Stomach (tissue), 9 donors: ENCODE results near the gene APCDD1L. TPM values are rescaled to one million over a fixed set of nuclear protein-coding genes. Genes with fewer than 3 reads are reported as not detected.

Experiments used
- DNase-seq, 2 donors: peaks; one replicate each; pipeline versions ENCODE4 v3.0.0 to v3.0.0-alpha.2; 2013 to 2019
- H3K27ac ChIP-seq, 5 donors: fragments of 200-600 bp in 4 of 5; sonication (generic) in 4 of 5; one replicate each; pipeline ENCODE4 v1.5.1; 2013 to 2019; ENCODE audit warnings: mild to moderate bottlenecking in 1 of 5, moderate library complexity in 1 of 5
- H3K27me3 ChIP-seq, 3 donors: fragments of 200-600 bp; sonication (generic); one replicate each; pipeline ENCODE4 v1.5.1; 2017 to 2019; ENCODE audit warnings: mixed run types in 1 of 3
- H3K36me3 ChIP-seq, 4 donors: fragments of 200-600 bp; sonication (generic); 1 replicate in 3 of 4; 2 replicates in 1 of 4; pipeline ENCODE4 v1.5.1; 2016 to 2019
- H3K4me1 ChIP-seq, 4 donors: fragments of 200-600 bp; sonication (generic); one replicate each; pipeline ENCODE4 v1.5.1; 2016 to 2019
- H3K4me3 ChIP-seq, 4 donors: fragments of 200-600 bp; sonication (generic) in 3 of 4; one replicate each; pipeline ENCODE4 v1.5.1; 2016 to 2019; ENCODE audit warnings: mild to moderate bottlenecking in 1 of 4
- H3K9me3 ChIP-seq, 4 donors: fragments of 200-600 bp; sonication (generic); one replicate each; pipeline ENCODE4 v1.5.1; 2016 to 2019
- CTCF ChIP-seq, 7 experiments: fragments of 450-650 bp in 4 of 7; fragments of 200-600 bp in 3 of 7; sonication (generic) in 3 of 7; IDR thresholded peaks; one replicate each; pipeline ENCODE4 v1.5.1; 2016 to 2019; ENCODE audit warnings: antibody characterized with exemption in 7 of 7, control low read depth in 2 of 7, mild to moderate bottlenecking in 1 of 7
- EP300 ChIP-seq: sonication (generic); formaldehyde crosslinking; IDR thresholded peaks from one replicate; pipeline ENCODE4 v1.6.1; 2017; ENCODE audit warnings: antibody characterized with exemption
- POLR2A ChIP-seq, 4 donors: fragments of 450-650 bp; IDR thresholded peaks; one replicate each; pipeline ENCODE4 v1.6.1; 2016; ENCODE audit warnings: antibody characterized with exemption in 4 of 4, control low read depth in 2 of 4, mild to moderate bottlenecking in 1 of 4, moderate library complexity in 1 of 4
- POLR2AphosphoS5 ChIP-seq, 3 donors: sonication (generic); formaldehyde crosslinking; IDR thresholded peaks; one replicate each; pipeline ENCODE4 v1.6.1; 2016; ENCODE audit warnings: antibody characterized with exemption in 3 of 3
- WGBS, 5 donors: extraction: QIAGEN DNeasy Blood & Tissue Kit in 3 of 5; methylation state at CpG; one replicate each; pipeline versions ENCODE4 v1.1.5 to v1.1.7; 2013 to 2018; 5-methylcytosine and 5-hydroxymethylcytosine counted together
- intact Hi-C: fragments of 100-400 bp; cut with DNase I; formaldehyde crosslinking; loops from one replicate; pipeline ENCODE4 v1.15.1; 2023; ENCODE audit warnings: low total_unique reads
- polyA plus RNA-seq, 3 donors: library from polyadenylated mRNA; stranded (reverse); fragments of 200-250 nt; gene quantifications; one replicate each; pipeline ENCODE4 v1.2.3, GENCODE V29; 2013
- total RNA-seq, 5 donors: library from RNA; depleted of rRNA; stranded (reverse); fragments of >200 nt; gene quantifications; one replicate each; pipeline versions ENCODE4 v1.1.0 to v1.2.3, GENCODE V29; 2014 to 2016
- donor health status: healthy with polysubstance abuse.
- donor health status: Bipolar disorder and iron deficiency.
- donor health status: healthy.

APCDD1L gene
- total and polyA plus RNA-seq, 8 donors: 0.12 to 2.0 (median 0.85) TPM; not detected in 4

GRCh38 chr20:58513580-58514285 lies 1.5 kb downstream of the APCDD1L start:
- Histone ChIP-seq H3K27me3 (peaks cover 15 to 61% (median 31%) of the 10 kb centered on the region in 3 donors), H3K4me3 (peak overlapping the region in 1 of 4 donors; percentile 37), H3K36me3 (no peaks in the 10 kb centered on the region), H3K27ac (no peak overlapping the region), H3K4me1 (peaks cover 0 to 18% (median 6%) of the 10 kb centered on the region in 4 donors), H3K9me3 (no peaks in the 10 kb centered on the region)
- intact Hi-C loops: no loop called here
- WGBS, 5 donors: 56 to 68% (median 58%) methylated on average over 18 to 19 of the region's 19 CpGs
- TF ChIP-seq POLR2AphosphoS5 (IDR thresholded peaks at IDR 0.05): no peak
- TF ChIP-seq EP300: no peak
- TF ChIP-seq POLR2A (IDR thresholded peaks at IDR 0.05): no peak
- no peak for TF ChIP-seq CTCF (IDR thresholded peaks at IDR 0.05)
- DNase-seq: no peak

GRCh38 chr20:58512808-58513552 lies 2.2 kb downstream of the APCDD1L start:
- H3K27ac ChIP-seq: no peak overlapping the region
- DNase-seq: no peak
- H3K27me3 ChIP-seq: peaks cover 15 to 59% (median 31%) of the 10 kb centered on the region in 3 donors
- 55 to 63% (median 57%) methylated on average over 13 to 17 of the region's 17 CpGs for WGBS, 5 donors
- TF ChIP-seq POLR2A (IDR thresholded peaks at IDR 0.05): no peak
- TF ChIP-seq EP300: no peak
- no peak for TF ChIP-seq POLR2AphosphoS5 (IDR thresholded peaks at IDR 0.05)
- no peak for TF ChIP-seq CTCF (IDR thresholded peaks at IDR 0.05)
- no peaks in the 10 kb centered on the region for H3K9me3 ChIP-seq
- no peak overlapping the region for H3K4me3 ChIP-seq
- H3K4me1 ChIP-seq: peaks cover 0 to 18% (median 6%) of the 10 kb centered on the region in 4 donors
- intact Hi-C loops: no loop called here
- H3K36me3 ChIP-seq: no peaks in the 10 kb centered on the region

- WGBS, 5 donors: 74 to 83% (median 81%) methylated on average over 9 of the region's 9 CpGs
- peaks cover 0 to 7% (median 4%) of the 10 kb centered on the region in 4 donors for H3K9me3 ChIP-seq
- H3K27me3 ChIP-seq: peaks cover 15 to 50% (median 31%) of the 10 kb centered on the region in 3 donors
- no peak for DNase-seq
- TF ChIP-seq POLR2AphosphoS5 (IDR thresholded peaks at IDR 0.05) (no peak), POLR2A (IDR thresholded peaks at IDR 0.05) (no peak), CTCF (IDR thresholded peaks at IDR 0.05) (no peak), EP300 (no peak)
- no peak overlapping the region for H3K27ac ChIP-seq
- H3K4me1 ChIP-seq: peaks cover 0 to 18% (median 6%) of the 10 kb centered on the region in 4 donors
- intact Hi-C loops: no loop called here
- no peak overlapping the region for H3K4me3 ChIP-seq
- no peaks in the 10 kb centered on the region for H3K36me3 ChIP-seq
These were observed 3.3 kb downstream of the APCDD1L start for GRCh38 chr20:58511861-58512260.

- Histone ChIP-seq H3K4me3 (no peak overlapping the region), H3K9me3 (peaks cover 0 to 12% (median 7%) of the 10 kb centered on the region in 4 donors), H3K27me3 (peaks cover 15 to 46% (median 31%) of the 10 kb centered on the region in 3 donors), H3K4me1 (peaks cover 0 to 18% (median 6%) of the 10 kb centered on the region in 4 donors), H3K27ac (no peak overlapping the region), H3K36me3 (no peaks in the 10 kb centered on the region)
- no peak for DNase-seq
- intact Hi-C loops: no loop called here
- no peak for TF ChIP-seq EP300
- TF ChIP-seq POLR2A (IDR thresholded peaks at IDR 0.05): no peak
- no peak for TF ChIP-seq CTCF (IDR thresholded peaks at IDR 0.05)
- no peak for TF ChIP-seq POLR2AphosphoS5 (IDR thresholded peaks at IDR 0.05)
- 9 to 17% (median 15%) methylated on average over 4 of the region's 4 CpGs for WGBS, 5 donors
These were observed 3.8 kb downstream of the APCDD1L start for GRCh38 chr20:58511364-58511763.
